ENCODE measurements around the gene USP21. TPM values are rescaled to one million over a fixed set of nuclear protein-coding genes. Genes with fewer than 3 reads are reported as not detected.

USP21 gene
- total RNA-seq, 1 donor from 2014 or later = 23.5 TPM

DNA sequence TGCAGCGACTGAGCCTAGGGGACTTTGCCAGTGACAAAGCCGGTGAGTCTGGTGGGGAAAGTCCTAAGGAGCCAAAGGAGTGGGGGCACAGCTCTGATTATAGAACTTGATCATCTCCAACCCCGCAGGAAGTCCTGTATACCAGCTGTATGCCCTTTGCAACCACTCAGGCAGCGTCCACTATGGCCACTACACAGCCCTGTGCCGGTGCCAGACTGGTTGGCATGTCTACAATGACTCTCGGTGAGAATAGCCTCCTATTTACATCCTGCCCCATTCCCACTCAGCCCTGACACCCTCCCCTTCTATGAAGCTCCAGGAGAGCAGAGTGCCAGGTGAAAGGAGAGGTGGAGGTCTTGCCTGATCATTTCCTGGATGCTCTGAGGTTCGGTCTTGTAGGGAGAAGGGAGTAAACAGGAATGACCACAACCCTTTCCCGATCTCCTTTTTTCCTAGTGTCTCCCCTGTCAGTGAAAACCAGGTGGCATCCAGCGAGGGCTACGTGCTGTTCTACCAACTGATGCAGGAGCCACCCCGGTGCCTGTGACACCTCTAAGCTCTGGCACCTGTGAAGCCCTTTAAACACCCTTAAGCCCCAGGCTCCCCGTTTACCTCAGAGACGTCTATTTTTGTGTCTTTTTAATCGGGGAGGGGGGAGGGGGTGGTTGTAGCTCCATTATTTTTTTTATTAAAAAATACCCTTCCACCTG lies 5.8 kb downstream of the USP21 start:
- ATAC-seq (no peak), DNase-seq (ENCODE audit: low spot score) (no peak)
- intact Hi-C loops (cut with DNase I) = no loop called here

DNA sequence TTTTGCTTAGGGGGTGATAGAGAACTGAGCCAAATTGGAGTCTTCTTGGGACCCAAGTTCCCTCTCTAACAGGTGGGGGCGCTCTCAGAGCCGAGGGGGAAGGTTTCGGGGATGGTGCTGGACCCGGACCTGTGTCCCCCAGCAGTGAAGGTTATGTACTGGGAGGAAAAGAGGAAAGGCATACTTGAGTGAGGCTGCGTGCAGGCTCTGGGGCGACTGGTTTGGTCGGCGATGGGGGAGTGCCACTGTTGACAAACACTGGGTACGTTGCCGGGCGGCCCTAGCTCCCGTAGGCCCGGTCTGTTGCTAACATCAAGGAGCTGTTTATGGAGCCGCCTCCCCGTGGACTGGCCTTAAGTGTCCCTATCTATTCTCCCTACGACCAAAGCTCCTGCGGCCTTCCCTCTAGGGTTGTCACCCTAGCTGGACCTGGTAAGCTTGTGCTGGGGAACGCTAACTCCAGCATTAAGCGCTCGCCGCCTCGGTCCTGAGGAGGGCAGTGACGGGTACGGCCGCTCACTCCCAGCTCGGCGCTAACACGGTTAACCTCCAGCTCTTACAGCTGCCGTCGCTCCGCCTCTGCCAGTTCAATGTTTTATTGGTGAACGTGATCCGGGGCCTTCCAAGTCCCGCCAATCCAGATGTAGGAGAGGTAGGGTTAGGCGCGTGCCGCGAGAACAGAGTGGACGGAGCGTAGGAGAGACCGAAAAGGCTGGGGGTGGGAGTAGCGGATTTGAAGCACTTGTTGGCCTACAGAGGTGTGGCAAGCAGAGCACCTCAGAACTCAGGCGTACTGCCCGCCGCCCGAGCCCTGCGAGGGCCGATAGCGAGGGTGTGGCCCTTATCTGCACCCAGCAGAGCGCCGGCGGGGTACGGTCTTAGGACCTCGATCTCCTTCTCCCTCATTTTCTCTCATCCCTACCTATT lies 6.7 kb downstream of the USP21 start, which contains the start of gene PPOX:
Gene PPOX (plus strand): TSS at position 685 of the 927 bp plus-strand sequence. CDS start 422 bp downstream, outside the sequence.
- intact Hi-C loops (cut with DNase I) = no loop called here
- ATAC-seq = peak; percentile 98

DNA sequence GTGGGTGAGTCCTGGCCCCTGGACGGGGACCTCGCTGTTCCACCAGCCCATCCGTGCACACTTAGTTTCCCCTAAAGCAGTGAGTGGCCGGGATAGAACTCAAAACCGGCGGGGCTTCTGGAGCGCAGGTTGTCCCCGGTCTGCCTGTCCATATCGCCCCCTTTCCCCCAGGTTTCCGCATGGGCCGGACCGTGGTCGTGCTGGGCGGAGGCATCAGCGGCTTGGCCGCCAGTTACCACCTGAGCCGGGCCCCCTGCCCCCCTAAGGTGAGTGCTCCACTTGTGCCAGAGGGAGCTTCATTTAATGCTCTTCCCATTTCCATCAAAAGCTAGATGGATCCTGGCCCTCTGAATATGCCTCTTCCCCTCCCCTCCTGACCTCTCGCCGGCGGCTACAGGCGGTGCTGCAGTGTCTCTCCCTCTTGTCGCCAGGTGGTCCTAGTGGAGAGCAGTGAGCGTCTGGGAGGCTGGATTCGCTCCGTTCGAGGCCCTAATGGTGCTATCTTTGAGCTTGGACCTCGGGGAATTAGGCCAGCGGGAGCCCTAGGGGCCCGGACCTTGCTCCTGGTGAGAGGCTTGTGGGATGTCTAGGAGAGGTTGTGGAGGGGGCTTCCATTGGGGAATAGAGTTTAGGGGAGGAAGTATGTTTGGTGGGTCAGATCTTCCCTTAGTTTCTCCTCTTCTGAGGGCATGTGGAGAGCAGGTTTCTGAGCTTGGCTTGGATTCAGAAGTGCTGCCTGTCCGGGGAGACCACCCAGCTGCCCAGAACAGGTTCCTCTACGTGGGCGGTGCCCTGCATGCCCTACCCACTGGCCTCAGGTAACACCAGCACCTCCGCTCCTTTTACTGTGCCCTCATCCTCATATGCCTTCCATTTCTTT lies 7.6 kb downstream of the USP21 start:
- ATAC-seq (no peak), DNase-seq (ENCODE audit: low spot score) (no peak)

More for the DNA sequence above, 6.7 kb downstream of the USP21 start, which contains the start of gene PPOX:
- DNase-seq (ENCODE audit: low spot score) = peak; percentile 96

DNA sequence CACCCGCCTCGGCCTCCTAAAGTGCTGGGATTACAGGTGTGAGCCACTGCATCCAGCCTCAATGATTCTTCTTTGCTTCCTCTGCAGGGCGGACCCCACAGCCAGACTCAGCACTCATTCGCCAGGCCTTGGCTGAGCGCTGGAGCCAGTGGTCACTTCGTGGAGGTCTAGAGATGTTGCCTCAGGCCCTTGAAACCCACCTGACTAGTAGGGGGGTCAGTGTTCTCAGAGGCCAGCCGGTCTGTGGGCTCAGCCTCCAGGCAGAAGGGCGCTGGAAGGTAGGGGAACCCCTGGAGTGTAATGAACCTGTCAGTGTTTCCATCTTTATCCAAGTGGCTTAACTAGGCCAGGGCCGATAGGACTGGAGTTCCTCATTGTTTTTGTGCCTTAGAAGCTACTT lies 9.6 kb downstream of the USP21 start:
- intact Hi-C loops (cut with DNase I) = no loop called here
- DNase-seq (ENCODE audit: low spot score) (no peak), ATAC-seq (no peak)

More for the DNA sequence above, 7.6 kb downstream of the USP21 start:
- intact Hi-C loops (cut with DNase I) = no loop called here

DNA sequence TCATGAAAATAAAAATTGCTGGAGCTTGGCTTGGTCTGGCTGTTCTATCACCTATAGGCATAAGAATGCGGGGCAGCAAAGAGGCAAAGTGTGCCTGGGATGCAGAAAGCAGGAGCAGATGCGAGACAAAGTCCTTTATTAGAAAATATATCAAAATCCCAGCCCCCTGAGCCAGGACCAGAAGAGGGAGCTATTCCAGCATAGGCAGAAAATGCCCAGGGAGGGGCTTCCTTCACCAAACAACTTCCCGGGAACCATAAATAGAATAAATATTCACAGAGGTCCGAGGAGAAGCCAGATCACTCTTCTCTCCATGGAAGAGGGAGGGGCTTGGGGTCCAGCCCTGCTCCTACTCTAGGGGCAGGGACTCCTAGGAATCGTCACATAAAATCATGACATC lies 11.9 kb downstream of the USP21 start:
- ATAC-seq = no peak

DNA sequence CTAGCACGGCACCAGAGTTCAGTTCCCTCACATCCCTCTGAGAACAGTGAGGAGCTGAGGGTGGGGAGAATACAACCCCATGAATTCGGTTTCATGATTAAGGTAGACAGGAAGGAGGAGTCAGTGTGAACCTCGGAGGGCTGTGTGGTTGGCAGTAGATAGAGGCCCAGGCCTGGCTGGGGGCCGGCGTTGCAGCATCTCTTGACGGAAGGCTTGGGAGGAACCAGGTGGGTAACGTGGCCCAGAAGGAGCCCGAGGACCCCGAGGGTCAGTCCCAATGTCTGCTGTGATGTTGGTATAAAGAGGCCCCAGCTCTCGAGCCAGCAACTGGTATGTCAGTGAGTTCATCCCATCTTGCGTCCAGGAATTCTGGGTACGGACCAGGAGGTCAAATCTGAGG lies 12.4 kb downstream of the USP21 start:
- intact Hi-C loops (cut with DNase I) = no loop called here
- ATAC-seq (no peak), DNase-seq (ENCODE audit: low spot score) (no peak)

More for the DNA sequence above, 11.9 kb downstream of the USP21 start:
- DNase-seq (ENCODE audit: low spot score) = no peak
- intact Hi-C loops (cut with DNase I) = no loop called here

DNA sequence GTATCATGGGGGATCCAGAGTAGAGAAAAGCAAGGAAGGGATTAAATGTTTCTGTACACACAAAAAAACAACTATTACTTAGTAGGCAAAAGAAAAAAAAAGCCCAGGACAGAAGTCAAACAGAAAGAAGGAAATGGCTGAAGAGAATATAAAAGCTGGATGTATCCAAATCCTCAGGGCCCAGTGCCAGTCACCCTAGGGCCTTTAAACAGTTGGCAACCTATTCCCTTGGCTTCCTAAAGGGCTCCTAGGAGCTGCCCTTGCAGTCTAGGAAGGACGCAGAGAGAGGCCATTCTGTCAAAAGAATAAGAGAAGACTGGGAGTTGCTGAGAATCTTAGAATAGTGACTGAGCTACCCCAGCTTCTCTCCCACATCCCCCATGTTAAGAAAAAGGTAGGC lies 13.0 kb downstream of the USP21 start:
- ATAC-seq = no peak
- intact Hi-C loops (cut with DNase I) = no loop called here
- no peak for DNase-seq (ENCODE audit: low spot score)

DNA sequence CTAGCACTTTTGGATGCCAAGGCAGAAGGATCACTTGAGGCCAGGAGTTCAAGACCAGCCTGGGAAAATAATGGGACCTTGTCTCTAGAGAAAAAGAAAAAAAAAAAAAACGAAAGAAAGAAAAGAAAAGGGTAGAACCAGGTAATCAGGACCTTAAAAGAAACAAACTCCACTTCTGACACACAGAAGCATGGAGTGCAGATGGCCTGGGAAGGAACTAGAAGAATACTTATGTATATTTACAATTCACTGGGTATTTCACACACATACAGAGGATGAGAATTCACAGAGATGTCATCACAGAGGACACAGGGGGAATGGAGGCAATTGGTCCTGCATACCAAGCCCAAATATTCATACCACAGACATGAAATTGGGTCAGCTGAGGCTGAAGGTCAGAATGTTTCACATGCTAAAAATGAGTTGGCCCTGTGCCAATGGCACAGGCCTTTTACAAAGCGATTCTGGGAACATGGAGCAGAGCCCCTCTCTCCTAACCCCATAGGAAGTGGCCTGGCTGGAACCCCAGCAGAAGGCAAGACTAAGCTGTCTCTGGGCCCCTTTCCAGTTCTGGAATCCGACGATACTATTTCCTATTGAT lies 13.6 kb downstream of the USP21 start:
- intact Hi-C loops (cut with DNase I) = no loop called here
- ATAC-seq (peak; percentile 16), DNase-seq (ENCODE audit: low spot score) (no peak)

DNA sequence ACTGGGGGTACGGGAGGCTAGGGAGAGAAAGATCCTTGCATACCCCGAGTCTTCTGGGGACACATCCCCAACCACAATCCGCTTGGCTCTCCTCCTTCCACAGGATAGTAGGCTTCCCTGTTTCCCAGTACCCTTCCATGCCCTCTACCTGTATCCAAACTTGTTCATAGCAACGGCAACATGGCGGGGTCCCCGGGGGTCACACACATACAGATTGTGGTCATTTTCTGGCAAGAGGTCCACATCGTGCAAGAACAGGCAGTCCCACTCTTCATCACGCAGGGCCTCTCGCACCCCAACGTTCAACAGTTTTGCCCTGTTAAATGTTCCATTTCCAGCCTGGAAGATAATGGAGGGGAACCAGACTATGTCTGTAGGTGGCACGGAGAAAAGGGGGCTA lies 14.4 kb downstream of the USP21 start:
- intact Hi-C loops (cut with DNase I) = no loop called here
- ATAC-seq = no peak
- DNase-seq (ENCODE audit: low spot score) = no peak

DNA sequence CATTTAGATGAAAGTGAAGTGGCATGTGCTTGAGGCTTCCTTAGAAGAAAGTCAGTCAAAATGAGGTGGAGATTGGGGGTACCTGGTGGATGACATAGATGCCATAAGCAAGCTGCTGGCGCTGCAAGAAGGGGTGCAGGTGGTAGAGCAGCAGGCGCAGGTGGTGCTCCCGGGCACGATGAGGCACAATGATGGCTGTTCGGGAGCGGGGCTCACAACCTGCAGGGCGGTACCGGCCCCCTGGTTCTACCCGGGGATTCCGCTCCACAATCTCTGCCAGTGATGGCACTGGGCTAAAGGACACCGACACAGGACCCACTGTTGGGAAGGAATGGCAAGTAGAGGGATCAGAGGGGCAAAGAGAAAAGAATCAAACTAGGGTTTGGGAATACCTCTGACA lies 15.6 kb downstream of the USP21 start:
- intact Hi-C loops (cut with DNase I) = no loop called here
- ATAC-seq (no peak), DNase-seq (ENCODE audit: low spot score) (no peak)

DNA sequence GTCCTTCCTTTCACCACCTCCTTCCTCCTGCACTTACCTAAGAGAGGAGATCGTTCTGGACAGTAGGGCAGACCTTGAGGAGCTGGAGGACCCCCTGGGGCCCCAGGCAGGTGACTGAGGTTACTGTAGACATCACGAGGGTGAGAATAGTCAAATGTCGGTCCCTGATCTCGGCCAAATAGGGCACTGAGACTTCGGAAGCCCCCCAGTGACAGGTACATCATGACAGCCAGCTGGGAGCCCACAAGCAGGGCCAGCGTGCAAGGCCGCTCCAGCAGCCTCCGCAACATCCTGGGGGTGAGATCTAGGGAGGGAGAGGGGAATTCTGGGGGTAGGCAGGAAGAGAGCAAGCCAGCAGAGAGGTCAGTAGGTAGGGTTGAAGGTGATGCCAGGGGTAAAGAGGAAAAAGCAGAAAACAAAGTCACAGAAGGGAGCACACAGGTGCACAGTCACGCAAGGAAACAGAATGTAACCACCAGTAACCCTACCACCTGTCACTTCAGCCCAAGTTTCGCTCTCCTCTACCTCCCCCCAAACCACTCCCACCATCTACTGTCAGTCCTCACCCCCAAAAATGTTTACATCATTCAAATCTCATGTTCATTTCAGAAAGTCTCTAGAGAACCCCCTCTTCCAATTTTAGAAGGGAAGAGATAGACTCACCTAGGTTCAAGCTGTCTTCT lies 16.6 kb downstream of the USP21 start:
- DNase-seq (ENCODE audit: low spot score) (no peak), ATAC-seq (no peak)
- intact Hi-C loops (cut with DNase I) = no loop called here

DNA sequence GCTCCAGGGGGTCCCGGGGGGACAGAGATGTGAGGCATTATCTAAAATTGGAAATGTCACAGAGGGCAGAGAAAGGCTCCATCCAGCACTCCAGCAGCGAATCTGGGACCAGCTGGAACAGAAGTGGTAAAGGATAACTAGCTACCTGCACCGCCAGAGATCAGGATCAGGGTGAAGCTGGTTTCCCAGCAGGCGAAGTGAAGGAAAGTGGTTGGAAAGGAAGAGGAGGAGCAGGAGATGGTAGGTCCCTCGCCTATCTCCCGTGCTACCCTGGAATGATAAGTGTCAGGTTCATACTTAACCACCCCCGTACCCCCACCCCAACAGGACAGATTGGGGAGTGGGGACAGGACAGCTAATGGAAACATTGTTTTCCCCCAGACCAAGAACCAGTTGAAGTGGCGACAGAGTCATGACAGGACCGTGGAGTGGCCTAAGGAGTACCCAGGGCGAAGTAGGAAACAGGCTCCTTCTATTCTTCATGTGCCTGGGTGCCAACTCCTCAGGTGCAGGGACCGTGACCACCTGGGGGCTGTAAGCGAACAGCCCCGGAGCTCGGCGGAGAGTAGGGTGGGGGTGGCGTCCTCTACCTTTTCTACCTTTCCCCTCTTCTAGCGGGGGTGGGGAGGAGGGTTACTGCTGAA lies 17.3 kb downstream of the USP21 start:
- ATAC-seq (no peak), DNase-seq (ENCODE audit: low spot score) (no peak)
- intact Hi-C loops (cut with DNase I) = no loop called here

DNA sequence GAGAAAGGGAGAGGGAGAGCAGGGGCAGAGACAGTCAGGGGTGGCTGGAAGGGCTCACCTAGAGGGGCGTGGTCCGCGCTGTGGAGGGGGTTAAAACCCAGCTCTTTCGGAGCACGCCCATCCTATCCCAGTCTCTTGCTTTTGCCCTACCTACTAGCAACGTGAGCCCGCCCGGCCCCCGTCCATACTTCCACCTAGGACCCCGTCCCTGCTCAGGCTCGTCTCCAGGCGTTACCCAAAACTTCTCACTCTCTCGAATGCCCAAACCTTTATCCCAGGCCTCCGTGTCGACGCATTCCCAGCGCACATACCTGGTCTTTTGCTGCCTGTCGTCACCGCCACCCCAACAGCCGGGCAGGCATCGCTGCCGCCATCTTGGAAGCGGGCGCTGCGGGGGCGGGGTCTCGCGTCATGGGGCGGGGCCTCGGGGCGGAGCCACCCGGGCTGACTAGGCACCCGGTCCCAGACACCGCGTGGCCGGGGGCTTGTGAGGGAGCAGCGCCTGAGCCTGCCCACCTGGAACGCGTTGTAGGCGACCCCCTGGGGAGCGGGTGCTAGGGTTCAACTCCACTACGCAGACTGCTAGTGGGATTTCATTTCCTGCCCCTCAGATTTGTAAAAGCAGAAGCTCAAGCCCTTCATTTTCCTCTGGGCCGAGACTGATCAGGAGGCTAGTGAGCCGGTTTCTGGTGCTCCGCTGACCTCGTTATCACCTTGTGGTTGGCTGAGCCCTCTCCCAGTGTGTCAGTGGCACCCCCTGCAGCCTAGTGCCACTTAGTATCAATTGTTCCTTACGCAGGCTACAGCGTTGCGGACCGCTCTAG lies 18.0 kb downstream of the USP21 start, which contains the start of gene B4GALT3:
Gene B4GALT3 (minus strand): TSS at position 396 of the 824 bp plus-strand sequence. CDS start 1,447 bp downstream, outside the sequence.
- ATAC-seq = peak; percentile 97
- peak; percentile 97 for DNase-seq (ENCODE audit: low spot score)
- intact Hi-C loops (cut with DNase I) = no loop called here

DNA sequence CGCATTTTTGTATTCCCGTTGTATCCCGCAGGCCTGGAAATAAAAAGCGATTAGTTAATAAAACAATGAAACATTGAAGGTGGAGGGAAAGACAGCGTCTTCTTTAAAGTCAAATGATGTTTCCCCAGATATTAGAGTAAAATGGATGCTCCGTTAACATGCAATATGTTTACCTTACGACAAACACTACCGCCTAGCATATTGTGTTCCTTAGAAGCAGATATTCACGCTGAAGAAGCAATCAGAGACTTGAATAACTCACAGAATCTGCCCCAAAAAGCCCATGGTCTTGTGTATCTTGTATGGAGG lies 18.6 kb downstream of the USP21 start:
- intact Hi-C loops (cut with DNase I) = no loop called here
- no peak for ATAC-seq
- no peak for DNase-seq (ENCODE audit: low spot score)

DNA sequence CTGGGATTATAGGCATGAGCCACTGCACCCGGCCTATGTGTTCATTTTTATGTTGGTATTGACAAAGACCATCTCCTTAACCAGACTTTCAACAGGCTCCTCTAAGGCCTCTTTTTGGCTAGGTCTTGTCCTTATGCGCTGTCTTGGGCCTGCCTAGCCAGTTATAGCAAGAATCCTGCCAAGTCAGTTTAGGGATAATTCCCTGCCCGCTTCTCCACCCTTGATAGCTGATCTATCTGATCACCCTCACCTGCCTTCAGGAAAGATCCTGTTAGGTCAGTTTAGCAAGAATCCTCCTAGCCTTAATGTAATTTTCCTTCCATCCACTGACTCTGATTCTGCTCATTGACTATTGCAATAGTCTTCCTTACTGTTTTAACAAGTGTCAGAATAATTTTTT lies 20.4 kb downstream of the USP21 start:
- intact Hi-C loops (cut with DNase I) = no loop called here
- no peak for ATAC-seq
- no peak for DNase-seq (ENCODE audit: low spot score)

DNA sequence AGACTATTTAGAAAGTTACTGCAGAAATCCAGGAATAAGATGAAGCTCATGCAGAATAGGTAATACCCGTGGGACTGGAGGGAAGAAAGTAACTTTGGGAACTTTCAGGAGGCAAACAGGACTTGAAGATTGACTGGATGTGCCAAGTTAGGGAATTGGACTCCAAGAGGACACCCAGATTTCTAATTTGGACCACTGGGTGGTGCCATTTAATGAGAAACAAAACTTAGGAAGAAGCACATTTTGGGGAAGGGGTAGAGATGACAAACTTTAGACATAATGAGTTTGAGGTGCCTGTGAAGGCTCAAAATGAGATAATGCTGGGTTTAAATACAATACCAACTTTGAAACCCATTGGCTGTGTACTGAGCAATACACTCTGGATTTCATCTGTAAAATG lies 21.3 kb downstream of the USP21 start:
- ATAC-seq (no peak), DNase-seq (ENCODE audit: low spot score) (no peak)
- intact Hi-C loops (cut with DNase I) = no loop called here

DNA sequence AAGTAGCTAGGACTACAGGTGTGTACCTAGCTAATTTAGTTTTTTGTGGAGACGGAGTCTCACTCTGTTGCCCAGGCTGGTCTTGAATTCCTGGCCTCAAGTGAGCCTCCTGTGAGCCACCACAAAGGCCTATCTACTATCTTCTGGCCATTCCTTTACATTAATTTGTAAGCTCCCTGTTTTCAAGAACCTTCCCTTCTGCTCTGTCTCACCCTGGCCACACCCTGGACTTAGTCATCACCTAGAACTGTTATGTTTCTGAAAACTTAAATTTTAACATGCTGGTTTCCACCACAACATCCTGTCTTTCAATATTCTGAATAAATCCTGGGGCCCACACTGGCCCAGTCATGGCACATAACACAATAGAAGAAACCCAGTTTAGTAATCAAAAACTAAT lies 22.9 kb downstream of the USP21 start:
- DNase-seq (ENCODE audit: low spot score) = no peak
- intact Hi-C loops (cut with DNase I) = no loop called here
- no peak for ATAC-seq

Data from sciatic nerve (tissue), 2 donors.